DMS 273 treated with DMSO at 0.1 percent for 48 hours (cell line): ENCODE measurements around the gene CXADR.
"Not testable (repeated sequence)": the region's sequence is repeated elsewhere in the genome, so short reads cannot be mapped to it uniquely, and the experiment has no call there.

Experiments
- DNase-seq: peaks from one replicate; lab custom pipeline; 2025; lab: John Stamatoyannopoulos, UW

The CXADR gene

GRCh38 chr21:17502985-17503384 lies 9.9 kb upstream of the CXADR start:
- not testable (repeated sequence) for DNase-seq

- DNase-seq, result no peak
These were observed 5.9 kb upstream of the CXADR start for GRCh38 chr21:17506951-17507350.

DNA sequence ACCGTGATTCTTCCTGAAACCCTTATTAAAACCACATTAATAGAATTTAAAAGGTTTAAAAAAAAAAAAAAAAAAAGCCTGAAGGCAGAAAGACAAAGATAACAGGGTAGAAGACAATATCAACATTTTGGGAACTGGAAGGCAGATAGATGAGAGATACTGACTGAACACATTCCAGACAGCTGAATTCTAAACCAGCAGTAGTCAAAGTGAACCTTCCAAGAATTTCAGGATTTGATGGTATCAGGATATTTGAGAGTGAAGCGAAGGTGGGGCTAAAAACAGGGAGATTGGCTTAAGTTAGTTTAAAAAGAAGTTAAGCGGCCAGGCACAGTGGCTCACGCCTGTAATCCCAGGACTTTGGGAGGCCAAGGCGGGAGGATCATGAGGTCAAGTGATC lies 5.3 kb upstream of the CXADR start:
- DNase-seq, result no peak

GRCh38 chr21:17513214-17514123 lies 626 bp downstream of the CXADR start:
- DNase-seq, result peak; percentile 18

GRCh38 chr21:17514124-17514845 lies 1.4 kb downstream of the CXADR start:
- DNase-seq, result no peak

DNA sequence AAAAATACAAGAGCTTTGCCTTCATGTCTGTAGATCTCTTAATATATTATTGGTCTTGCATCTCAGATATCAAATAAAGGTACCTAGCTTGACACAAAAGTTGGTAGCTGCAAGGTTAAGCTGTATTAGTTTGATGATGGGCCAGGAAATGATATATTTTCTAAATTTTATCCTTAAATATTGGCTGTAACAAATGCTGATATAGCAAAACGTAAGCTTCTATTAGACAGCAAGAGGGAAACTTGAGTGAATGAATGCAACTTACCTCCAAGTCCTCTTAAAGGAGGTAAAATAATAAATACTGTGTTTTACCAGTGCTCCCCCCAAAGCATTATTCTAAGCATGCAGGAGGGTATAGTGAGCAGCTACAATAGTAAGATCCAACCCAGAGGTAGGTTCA lies 4.2 kb downstream of the CXADR start:
- not testable (repeated sequence) for DNase-seq

DNA sequence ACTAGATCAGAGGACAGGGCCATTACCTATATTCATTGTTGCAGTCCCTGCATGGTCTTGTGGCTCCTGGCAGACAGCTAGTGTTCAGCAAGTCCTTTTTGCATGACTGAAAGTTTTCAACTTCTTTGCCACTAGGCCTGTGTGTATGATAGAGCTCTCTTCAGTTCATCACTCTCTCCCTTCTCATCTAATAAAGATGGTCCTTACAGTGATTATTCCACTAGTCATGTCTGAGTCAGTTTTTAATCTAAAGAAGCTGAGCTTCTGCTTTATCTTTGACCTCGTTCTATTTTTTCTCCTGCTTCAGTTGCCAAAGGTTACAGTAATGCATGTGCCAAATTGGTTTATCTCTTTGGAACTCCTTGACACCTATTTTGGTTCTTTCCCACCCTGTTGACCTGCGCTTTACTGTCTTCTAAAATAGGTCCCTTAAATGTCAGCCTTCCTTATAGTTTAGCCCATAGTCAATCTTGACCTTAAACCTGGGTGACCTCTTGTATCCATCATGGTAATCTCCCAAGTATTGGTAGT lies 6.4 kb downstream of the CXADR start:
- no peak for DNase-seq

GRCh38 chr21:17519965-17520609 lies 7.2 kb downstream of the CXADR start:
- DNase-seq, result no peak

GRCh38 chr21:17523007-17523451 lies 10.2 kb downstream of the CXADR start:
- no peak for DNase-seq

- DNase-seq, result not testable (repeated sequence)
These were observed 11.2 kb downstream of the CXADR start for GRCh38 chr21:17523979-17524494.

DNA sequence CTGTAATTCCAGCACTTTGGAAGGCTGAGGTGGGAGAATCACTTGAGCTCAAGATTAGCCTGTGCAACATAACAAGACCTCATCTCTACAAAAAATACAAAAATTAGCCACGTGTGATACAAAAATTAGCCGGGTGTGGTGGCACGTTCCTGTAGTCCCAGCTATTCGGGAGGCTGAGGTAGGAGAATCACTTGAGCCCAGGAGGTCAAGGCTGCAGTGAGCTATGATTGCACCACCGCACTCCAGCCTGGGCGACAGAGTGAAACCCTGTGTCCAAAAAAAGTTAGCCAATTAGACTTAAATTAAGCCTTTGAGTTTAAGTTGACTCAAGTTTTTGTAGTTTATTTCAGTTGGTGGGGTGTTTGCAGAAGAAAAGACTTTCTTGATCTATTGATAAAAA lies 11.8 kb downstream of the CXADR start:
- no peak for DNase-seq

DNA sequence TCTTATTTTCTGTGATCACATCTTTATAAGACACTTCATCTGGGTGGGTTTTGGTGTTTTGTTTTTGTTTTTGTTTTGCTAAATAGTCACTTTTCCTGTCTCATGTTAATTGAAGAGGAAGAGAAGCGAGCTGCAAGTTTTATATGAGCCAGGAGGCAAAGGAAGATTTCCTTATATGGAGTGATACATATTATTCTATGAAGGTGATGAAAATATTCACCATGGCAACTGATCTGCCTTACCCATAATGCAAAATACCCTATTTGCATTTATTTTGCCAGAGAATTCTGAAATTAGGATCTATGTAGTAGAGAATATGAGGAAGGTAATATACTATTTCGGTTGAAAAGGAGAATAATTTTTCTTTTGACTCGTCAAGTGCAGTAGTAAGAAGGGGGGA lies 13.9 kb downstream of the CXADR start:
- DNase-seq, result no peak

DNA sequence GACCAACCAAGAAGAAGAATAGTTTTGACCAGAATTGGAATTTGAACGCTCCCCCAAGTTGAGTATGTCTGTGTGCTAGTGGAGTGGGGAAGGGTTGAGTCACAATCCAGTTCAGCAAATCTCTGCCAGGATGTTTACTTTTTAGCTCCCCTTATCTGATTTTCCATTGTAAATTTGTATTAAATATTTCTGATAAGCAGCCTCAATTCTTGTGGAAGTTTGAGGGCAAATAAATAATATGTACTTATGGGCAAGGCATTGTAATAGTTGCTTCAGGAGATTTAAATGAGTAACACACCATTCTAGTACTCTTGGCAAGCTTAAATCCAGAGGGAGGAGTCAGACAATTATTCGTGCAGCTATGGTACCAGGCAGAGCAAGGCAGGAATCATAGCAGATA lies 14.4 kb downstream of the CXADR start:
- peak; percentile 4 for DNase-seq

GRCh38 chr21:17527711-17528110 lies 14.9 kb downstream of the CXADR start:
- no peak for DNase-seq

DNA sequence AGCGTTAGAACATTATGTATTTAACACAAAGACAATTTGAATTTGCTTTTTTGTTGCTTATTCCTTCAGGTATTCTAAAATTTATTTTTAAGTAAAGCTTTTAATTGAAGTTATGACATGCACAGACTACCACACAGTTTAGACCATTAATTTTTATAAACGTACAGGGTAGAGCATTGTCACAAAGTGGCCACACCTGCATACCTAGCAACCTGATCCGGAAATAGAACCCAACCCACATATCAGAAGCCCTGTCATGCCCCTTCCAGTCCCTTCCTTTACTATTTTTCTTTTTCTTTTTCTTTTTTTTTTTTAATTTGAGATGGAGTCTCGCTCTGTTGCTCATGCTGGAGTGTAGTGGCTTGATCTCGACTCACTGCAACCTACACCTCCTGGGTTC lies 16.8 kb downstream of the CXADR start:
- no peak for DNase-seq

GRCh38 chr21:17532292-17532691 lies 19.4 kb downstream of the CXADR start:
- DNase-seq, result no peak

DNA sequence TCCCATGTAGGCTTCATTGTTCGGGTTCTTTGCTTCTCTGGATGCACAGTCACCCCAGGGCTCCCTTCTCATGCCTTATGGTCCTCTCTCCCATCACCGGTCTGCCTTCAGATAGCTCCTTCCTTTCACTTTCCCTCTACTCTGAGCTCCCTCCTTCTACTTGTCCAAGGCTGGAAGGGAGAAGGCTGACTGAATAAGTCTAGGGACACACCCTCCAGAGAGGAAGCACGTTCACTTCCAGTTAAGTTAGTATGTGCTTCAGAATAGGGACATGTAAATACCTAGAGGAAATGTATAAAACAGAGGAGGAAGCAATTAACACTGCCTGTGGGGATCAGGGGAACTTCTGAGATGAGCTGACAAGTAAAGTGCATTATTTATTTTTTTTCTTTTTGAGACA lies 23.5 kb downstream of the CXADR start:
- DNase-seq, result no peak

GRCh38 chr21:17537299-17537698 lies 24.5 kb downstream of the CXADR start:
- no peak for DNase-seq

- no peak for DNase-seq
These were observed 25.7 kb downstream of the CXADR start for GRCh38 chr21:17538576-17538975.

GRCh38 chr21:17539323-17539722 lies 26.5 kb downstream of the CXADR start:
- DNase-seq, result no peak

GRCh38 chr21:17539743-17540341 lies 27.0 kb downstream of the CXADR start:
- no peak for DNase-seq

DNA sequence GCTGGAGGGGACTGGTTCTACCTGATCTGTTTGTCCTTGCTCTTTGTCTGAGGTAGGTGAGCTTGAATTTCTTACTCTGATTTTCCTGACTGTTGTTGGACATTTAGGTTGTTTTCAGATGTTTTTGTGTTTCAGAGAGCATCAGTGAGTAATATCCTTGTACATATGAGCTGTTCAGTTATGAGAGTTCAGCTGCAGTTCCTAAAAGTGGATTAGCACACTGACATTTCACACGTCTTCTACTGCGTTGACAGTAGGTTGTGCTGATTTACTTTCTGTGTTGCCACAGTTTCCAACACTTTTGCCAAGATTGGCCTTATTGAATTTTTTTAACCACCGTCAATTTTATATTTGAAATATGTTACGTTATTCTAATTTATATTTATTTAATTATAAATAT lies 27.7 kb downstream of the CXADR start:
- no peak for DNase-seq
